Vagina (tissue), 2 donors: Measurements from ENCODE around the gene HCRT.

Source experiments
- POLR2AphosphoS5 ChIP-seq, 2 donors: sonication (generic); formaldehyde crosslinking; IDR thresholded peaks; one replicate each; pipeline ENCODE4 v1.9.0; 2017; ENCODE audit warnings: antibody characterized with exemption in 2 of 2, mild to moderate bottlenecking in 2 of 2, low read depth in 1 of 2; ENCODE audit not compliant: insufficient read depth in 1 of 2
- TF ChIP-seq, protein P1 (sequence below), 3 experiments: fragments of 450-650 bp in 2 of 3; fragments of 200-600 bp in 1 of 3; sonication (generic) in 1 of 3; IDR thresholded peaks; one replicate each; pipeline ENCODE4 v1.5.1; 2017 to 2019; ENCODE audit warnings: antibody characterized with exemption in 3 of 3, mild to moderate bottlenecking in 2 of 3, moderate library complexity in 2 of 3

GRCh38 chr17:42202696-42203095, 17.4 kb upstream of the HCRT start:
- TF ChIP-seq, protein P1, sequence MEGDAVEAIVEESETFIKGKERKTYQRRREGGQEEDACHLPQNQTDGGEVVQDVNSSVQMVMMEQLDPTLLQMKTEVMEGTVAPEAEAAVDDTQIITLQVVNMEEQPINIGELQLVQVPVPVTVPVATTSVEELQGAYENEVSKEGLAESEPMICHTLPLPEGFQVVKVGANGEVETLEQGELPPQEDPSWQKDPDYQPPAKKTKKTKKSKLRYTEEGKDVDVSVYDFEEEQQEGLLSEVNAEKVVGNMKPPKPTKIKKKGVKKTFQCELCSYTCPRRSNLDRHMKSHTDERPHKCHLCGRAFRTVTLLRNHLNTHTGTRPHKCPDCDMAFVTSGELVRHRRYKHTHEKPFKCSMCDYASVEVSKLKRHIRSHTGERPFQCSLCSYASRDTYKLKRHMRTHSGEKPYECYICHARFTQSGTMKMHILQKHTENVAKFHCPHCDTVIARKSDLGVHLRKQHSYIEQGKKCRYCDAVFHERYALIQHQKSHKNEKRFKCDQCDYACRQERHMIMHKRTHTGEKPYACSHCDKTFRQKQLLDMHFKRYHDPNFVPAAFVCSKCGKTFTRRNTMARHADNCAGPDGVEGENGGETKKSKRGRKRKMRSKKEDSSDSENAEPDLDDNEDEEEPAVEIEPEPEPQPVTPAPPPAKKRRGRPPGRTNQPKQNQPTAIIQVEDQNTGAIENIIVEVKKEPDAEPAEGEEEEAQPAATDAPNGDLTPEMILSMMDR (IDR thresholded peaks at IDR 0.05) = no peak
- TF ChIP-seq POLR2AphosphoS5 (IDR thresholded peaks at IDR 0.05; ENCODE audit: insufficient read depth in 1 of 2, low read depth in 1 of 2) = no peak
